IMR-90 (cell line): ENCODE results near the gene ARHGAP35. TPM values are rescaled to one million over a fixed set of nuclear protein-coding genes. Genes with fewer than 3 reads are reported as not detected.

Source experiments
- ATAC-seq: fragments of 200-7000 bp; cut with Tn5 transposase; 2 replicates; pipeline ENCODE4 v1.9.1; 2020; ENCODE audit warnings: low read depth, mild to moderate bottlenecking, moderate library complexity
- BruUV-seq: library from RNA; stranded (reverse); fragments of 400-500 nt; replicated peaks from 2 replicates; lab custom pipeline; 2021; lab: Mats Ljungman, UMichigan
- CTCF ChIA-PET: fragments of 300-600 bp; formaldehyde crosslinking; extraction: SDS; loops from one replicate; lab custom pipeline; 2021; ENCODE audit warnings: antibody characterized with exemption; lab: Yijun Ruan, JAX
- POLR2A ChIA-PET: fragments of 300-600 bp; sonication (Branson Sonifier 250); formaldehyde crosslinking; loops from one replicate; lab custom pipeline; 2022; ENCODE audit warnings: antibody characterized with exemption; ENCODE audit not compliant: unreplicated experiment; lab: Charles Lee
- DNase-seq: peaks from one replicate; pipeline ENCODE4 v3.0.0; 2013
- H2AFZ ChIP-seq: replicated peaks from 2 replicates; pipeline ENCODE3; 2013; ENCODE audit warnings: low read length, mild to moderate bottlenecking; ENCODE audit not compliant: poor library complexity
- H2AK5ac ChIP-seq: 2 replicates; pipeline ENCODE4 v1.6.1; 2013; ENCODE audit warnings: low read depth, low read length, inconsistent platforms
- H2AK9ac ChIP-seq: replicated peaks from 2 replicates; pipeline ENCODE3; 2013; ENCODE audit warnings: mild to moderate bottlenecking, low read depth, low read length, moderate library complexity; ENCODE audit not compliant: poor library complexity
- H2BK120ac ChIP-seq: 2 replicates; pipeline ENCODE4 v1.6.1; 2013; ENCODE audit warnings: low read depth, low read length, inconsistent platforms
- H2BK15ac ChIP-seq: 3 replicates; pipeline ENCODE4 v1.6.1; 2013; ENCODE audit warnings: low read depth, low read length, inconsistent platforms
- H2BK20ac ChIP-seq: 2 replicates; pipeline ENCODE4 v1.6.1; 2013; ENCODE audit warnings: low read depth, mild to moderate bottlenecking, inconsistent platforms, low read length, moderate library complexity
- H2BK5ac ChIP-seq: 2 replicates; pipeline ENCODE4 v1.6.1; 2013; ENCODE audit warnings: mild to moderate bottlenecking, low read depth, low read length, inconsistent platforms; ENCODE audit not compliant: poor library complexity, severe bottlenecking
- H3K14ac ChIP-seq: replicated peaks from 2 replicates; pipeline ENCODE4 v1.6.1; 2013; ENCODE audit warnings: low read depth, low read length, inconsistent platforms
- H3K18ac ChIP-seq: 2 replicates; pipeline ENCODE4 v1.6.1; 2013; ENCODE audit warnings: low read depth, low read length, control low read depth
- H3K23ac ChIP-seq: 2 replicates; pipeline ENCODE4 v1.6.1; 2013; ENCODE audit warnings: low read depth, low read length, inconsistent platforms
- H3K27ac ChIP-seq: 2 replicates; pipeline ENCODE4 v1.5.1; 2013; ENCODE audit warnings: mild to moderate bottlenecking, control low read depth, low read length; ENCODE audit not compliant: insufficient read depth
- H3K27me3 ChIP-seq: 2 replicates; pipeline ENCODE4 v1.6.1; 2013; ENCODE audit warnings: low read length; ENCODE audit not compliant: control insufficient read depth, insufficient read depth
- H3K36me3 ChIP-seq: 2 replicates; pipeline ENCODE4 v1.6.1; 2013; ENCODE audit warnings: low read length, mixed read lengths; ENCODE audit not compliant: control insufficient read depth, insufficient read depth
- H3K4ac ChIP-seq: 2 replicates; pipeline ENCODE4 v1.6.1; 2013; ENCODE audit warnings: low read depth, low read length, inconsistent platforms
- H3K4me1 ChIP-seq: 2 replicates; pipeline ENCODE4 v1.6.1; 2013; ENCODE audit warnings: low read length, mixed read lengths; ENCODE audit not compliant: control insufficient read depth, insufficient read depth
- H3K4me2 ChIP-seq: 2 replicates; pipeline ENCODE4 v1.6.1; 2013; ENCODE audit warnings: low read depth, mild to moderate bottlenecking, control low read depth, low read length, moderate library complexity
- H3K4me3 ChIP-seq: 2 replicates; pipeline ENCODE4 v1.5.1; 2013; ENCODE audit warnings: low read depth, mild to moderate bottlenecking, control low read depth, low read length, moderate library complexity; ENCODE audit not compliant: insufficient read depth
- H3K56ac ChIP-seq: 2 replicates; pipeline ENCODE4 v1.6.1; 2013; ENCODE audit warnings: low read length, inconsistent platforms; ENCODE audit not compliant: insufficient read depth; ENCODE audit errors: extremely low read depth
- H3K79me1 ChIP-seq, 2 experiments: 2 replicates each; pipeline ENCODE4 v1.6.1; 2013; ENCODE audit warnings: low read length in 2 of 2, inconsistent platforms in 1 of 2, low read depth in 1 of 2
- H3K9ac ChIP-seq: 2 replicates; pipeline ENCODE4 v1.6.1; 2013; ENCODE audit warnings: low read depth, low read length, control low read depth
- H3K9me1 ChIP-seq: 2 replicates; pipeline ENCODE4 v1.6.1; 2013; ENCODE audit warnings: low read length, inconsistent platforms; ENCODE audit not compliant: insufficient read depth
- H3K9me3 ChIP-seq: 2 replicates; pipeline ENCODE4 v1.6.1; 2013; ENCODE audit warnings: low read length; ENCODE audit not compliant: control insufficient read depth, insufficient read depth
- H4K20me1 ChIP-seq: 2 replicates; pipeline ENCODE4 v1.6.1; 2013; ENCODE audit warnings: low read length, inconsistent platforms; ENCODE audit not compliant: insufficient read depth
- H4K5ac ChIP-seq: 2 replicates; pipeline ENCODE4 v1.6.1; 2013; ENCODE audit warnings: mild to moderate bottlenecking, low read depth, low read length, control low read depth
- H4K8ac ChIP-seq, 2 experiments: 2 replicates each; pipeline ENCODE4 v1.6.1; 2013; ENCODE audit warnings: low read depth in 2 of 2, low read length in 2 of 2, control low read depth in 1 of 2, inconsistent platforms in 1 of 2
- H4K91ac ChIP-seq: 2 replicates; pipeline ENCODE4 v1.6.1; 2013; ENCODE audit warnings: low read depth, low read length, inconsistent platforms; ENCODE audit not compliant: insufficient read depth
- MAFK ChIP-seq: IDR thresholded peaks from 2 replicates; pipeline ENCODE4 v1.6.1; 2012; ENCODE audit warnings: low read depth, low read length, improper control_type of control experiment
- WGBS, 2 experiments: methylation state at CpG; one replicate each; pipeline versions ENCODE4 v1.1.5 to v1.1.7; 2013; ENCODE audit warnings: missing lambda C conversion rate in 2 of 2; ENCODE audit not compliant: insufficient read length in 1 of 2; ENCODE audit errors: extremely low coverage in 2 of 2; 5-methylcytosine and 5-hydroxymethylcytosine counted together
- dilution Hi-C: fragments of 300-500 bp; cut with HindIII; formaldehyde crosslinking; loops from one replicate; pipeline ENCODE4 v1.14.3; 2018; ENCODE audit warnings: low sequenced_read_pairs; ENCODE audit not compliant: unreplicated experiment
- in situ Hi-C: fragments of 300-500 bp; cut with MboI; formaldehyde crosslinking; loops from 3 replicates; pipeline ENCODE4 v1.14.3; 2019; ENCODE audit warnings: low sequenced_read_pairs, inconsistent platforms, mixed read lengths
- intact Hi-C: fragments of 100-400 bp; cut with micrococcal nuclease; formaldehyde crosslinking; loops from 2 replicates; pipeline ENCODE4 v1.10.0; 2022
- polyA plus RNA-seq, 3 experiments: library from polyadenylated mRNA; depleted of rRNA; stranded (reverse); fragments of >200 nt; gene quantifications; 2 replicates each; pipeline ENCODE4 v1.2.3, GENCODE V29; 2012; ENCODE audit warnings: low replicate concordance in 1 of 3
- total RNA-seq: library from RNA; depleted of rRNA; stranded (reverse); fragments of >200 nt; gene quantifications from 2 replicates; pipeline ENCODE4 v1.2.3, GENCODE V29; 2012
- TF ChIP-seq, protein P1 (sequence below): fragments of 150-350 bp; IDR thresholded peaks from 2 replicates; pipeline ENCODE4 v1.6.1; 2017; ENCODE audit warnings: mild to moderate bottlenecking, antibody characterized with exemption, low read length, low read depth

The ARHGAP35 gene
- total and polyA plus RNA-seq, 2 of the 4 experiments (the other 2 are of a cell fraction): 16.4 to 29.0 TPM

DNA sequence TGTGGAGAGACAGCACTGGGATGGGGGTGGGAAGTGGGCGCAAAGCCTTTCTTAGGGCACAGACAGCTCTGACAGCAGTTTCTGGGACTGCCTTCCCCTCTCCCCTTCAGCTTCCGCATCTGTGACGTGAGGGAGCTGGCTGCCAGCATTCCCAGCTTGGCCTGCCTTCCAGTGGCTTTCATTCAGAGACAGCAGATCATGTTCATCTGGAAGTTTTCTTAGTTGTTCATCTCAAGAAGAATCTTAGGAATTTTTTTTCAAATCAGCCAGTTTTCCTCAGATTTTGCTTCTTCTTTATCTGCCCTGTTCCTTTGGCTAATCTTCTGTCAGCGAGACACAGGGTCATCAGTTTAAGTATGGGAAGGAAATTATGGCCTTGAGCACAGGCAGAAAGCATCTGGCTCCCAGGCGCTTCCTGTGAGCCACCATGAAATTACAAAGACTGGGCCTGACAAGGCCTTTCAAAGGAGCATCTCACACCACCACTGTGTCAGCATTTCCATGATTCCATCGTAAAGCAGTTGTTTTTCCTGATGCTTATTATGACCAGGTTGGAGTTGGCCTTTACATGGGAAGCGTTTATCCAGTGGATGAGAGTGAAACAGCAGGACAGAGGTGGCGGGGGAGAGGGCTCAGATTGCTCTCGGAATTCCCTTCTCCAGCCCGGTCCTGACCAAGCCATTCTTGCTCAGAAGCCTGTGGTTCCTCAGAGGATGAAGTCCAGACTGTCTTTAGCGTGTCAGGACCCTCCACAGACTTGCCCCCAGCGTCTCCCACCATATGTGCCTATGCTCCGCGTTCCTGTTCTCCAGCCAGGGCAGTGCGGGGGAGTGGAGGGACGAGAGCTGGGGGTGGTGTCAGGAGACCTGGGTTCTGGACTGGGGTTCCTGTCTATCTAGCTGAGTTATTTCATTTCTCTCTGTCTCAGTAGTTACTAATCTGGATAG, 43.6 kb downstream of the ARHGAP35 start:
- BruUV-seq: no TSS peak
- Histone ChIP-seq H3K27ac (peak overlapping the region; percentile 76), H3K4me2 (peak overlapping the region; percentile 2; the same call in 1 of the 2 replicates), H2BK120ac (peak overlapping the region; percentile 72), H2BK5ac (peak overlapping the region; percentile 86), H3K79me1 (peaks cover 42 to 84% of the 10 kb centered on the region in 2 experiments), H3K9me3 (no peaks in the 10 kb centered on the region), H3K4ac (peak overlapping the region; percentile 91), H3K36me3 (no peaks in the 10 kb centered on the region), H4K5ac (peak overlapping the region; percentile 66), H3K4me1 (peaks cover 25% of the 10 kb centered on the region), H3K56ac (no peak overlapping the region; the same call in 1 of the 2 replicates), H3K14ac (peak overlapping the region; percentile 82), H4K20me1 (peaks cover 54% of the 10 kb centered on the region), H4K91ac (peak overlapping the region; percentile 77), H2AK9ac (peak overlapping the region; percentile 89), H2AK5ac (peak overlapping the region; percentile 90), H2BK20ac (peak overlapping the region; percentile 70; the same call in 1 of the 2 replicates), H3K23ac (peak overlapping the region; percentile 83), H3K27me3 (no peaks in the 10 kb centered on the region), H2AFZ (peak overlapping the region; percentile 60), H3K9ac (0 out of 2 replicates have a peak overlapping the region, but pooled peaks have one; percentile 19), H4K8ac (peak overlapping the region; percentile 3 to 74; a peak in 3 of 4 replicates), H3K9me1 (peaks cover 20% of the 10 kb centered on the region), H2BK15ac (peak overlapping the region; percentile 49; the same call in 1 of the 3 replicates), H3K18ac (peak overlapping the region; percentile 77), H3K4me3 (no peak overlapping the region)
- dilution Hi-C loops (no loop called here), in situ Hi-C loops (no loop called here), intact Hi-C loops (no loop called here)
- peak; percentile 21; the same call in 1 of the 2 replicates for TF ChIP-seq MAFK
- TF ChIP-seq, protein P1, sequence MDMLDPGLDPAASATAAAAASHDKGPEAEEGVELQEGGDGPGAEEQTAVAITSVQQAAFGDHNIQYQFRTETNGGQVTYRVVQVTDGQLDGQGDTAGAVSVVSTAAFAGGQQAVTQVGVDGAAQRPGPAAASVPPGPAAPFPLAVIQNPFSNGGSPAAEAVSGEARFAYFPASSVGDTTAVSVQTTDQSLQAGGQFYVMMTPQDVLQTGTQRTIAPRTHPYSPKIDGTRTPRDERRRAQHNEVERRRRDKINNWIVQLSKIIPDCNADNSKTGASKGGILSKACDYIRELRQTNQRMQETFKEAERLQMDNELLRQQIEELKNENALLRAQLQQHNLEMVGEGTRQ: no peak
- CTCF ChIA-PET: interaction anchor here (0.6 kb wide), 1 partner anchor 24 kb away, joined by 3 read pairs; no protein-coding TSS in a partner anchor
- peak; percentile 66 for ATAC-seq
- POLR2A ChIA-PET: no interaction called here
- peak; percentile 71 for DNase-seq
- WGBS, 2 experiments: 76% methylated on average over 5 of the region's 16 CpGs; no CpG with 5 or more reads in 1 of the 2 experiments
